PC-9 (cell line): ENCODE data around the gene NOLC1.

Source experiments
- EZH2 ChIP-seq: fragments of 200-600 bp; sonication (generic); IDR thresholded peaks from 2 replicates; pipeline ENCODE4 v1.8.0; 2017; ENCODE audit warnings: antibody characterized with exemption, low read depth
- TF ChIP-seq, protein P1 (sequence below): fragments of 200-600 bp; sonication (generic); conservative IDR thresholded peaks from 2 replicates; pipeline ENCODE4 v1.6.1; 2017; ENCODE audit warnings: mixed run types, antibody characterized with exemption, mild to moderate bottlenecking, moderate library complexity

DNA sequence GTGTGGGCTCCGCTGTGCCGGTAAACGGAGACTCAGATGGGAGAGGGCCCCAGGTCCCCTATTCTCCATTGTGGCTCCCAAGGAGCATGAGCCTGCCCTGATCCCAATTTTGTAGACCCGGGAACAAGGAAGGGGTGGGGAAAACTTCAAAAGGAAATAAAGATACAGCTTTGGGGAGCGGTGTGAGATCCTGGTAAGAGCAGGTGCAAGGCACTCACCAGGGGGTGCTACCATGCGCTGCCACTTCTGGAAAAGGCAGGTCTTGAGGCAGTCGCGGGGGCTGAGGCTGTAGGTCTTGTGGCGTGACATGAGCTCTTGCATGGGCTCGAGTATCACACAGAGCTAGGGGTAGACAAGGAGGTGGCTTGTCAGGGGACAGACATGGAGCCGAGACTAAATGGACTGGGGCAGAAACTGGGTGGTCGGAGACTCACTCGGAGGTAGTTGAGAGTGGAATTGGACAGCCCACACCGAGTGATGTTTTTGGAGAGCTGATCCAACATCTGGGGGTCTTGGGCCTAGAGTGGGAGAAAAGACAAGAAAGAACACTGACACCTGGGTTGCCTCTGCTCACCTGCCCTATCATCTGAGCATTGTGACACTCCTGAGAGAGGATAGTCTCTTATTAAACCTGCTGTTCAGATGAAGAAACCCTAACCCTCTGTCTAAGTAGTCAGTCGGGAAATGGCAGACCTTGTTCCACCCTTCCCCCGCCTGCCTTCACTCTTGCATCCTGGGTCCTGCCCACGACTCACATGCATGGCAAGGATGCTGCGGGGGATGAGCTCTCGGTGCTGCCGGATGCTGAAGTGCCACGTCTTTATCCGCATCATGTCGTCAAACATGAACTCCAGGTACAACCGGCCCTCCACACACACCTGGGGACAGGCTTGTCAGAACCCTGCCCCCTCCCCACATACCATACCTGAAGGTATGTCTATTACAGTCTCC, 42.7 kb upstream of the NOLC1 start:
- TF ChIP-seq, protein P1, sequence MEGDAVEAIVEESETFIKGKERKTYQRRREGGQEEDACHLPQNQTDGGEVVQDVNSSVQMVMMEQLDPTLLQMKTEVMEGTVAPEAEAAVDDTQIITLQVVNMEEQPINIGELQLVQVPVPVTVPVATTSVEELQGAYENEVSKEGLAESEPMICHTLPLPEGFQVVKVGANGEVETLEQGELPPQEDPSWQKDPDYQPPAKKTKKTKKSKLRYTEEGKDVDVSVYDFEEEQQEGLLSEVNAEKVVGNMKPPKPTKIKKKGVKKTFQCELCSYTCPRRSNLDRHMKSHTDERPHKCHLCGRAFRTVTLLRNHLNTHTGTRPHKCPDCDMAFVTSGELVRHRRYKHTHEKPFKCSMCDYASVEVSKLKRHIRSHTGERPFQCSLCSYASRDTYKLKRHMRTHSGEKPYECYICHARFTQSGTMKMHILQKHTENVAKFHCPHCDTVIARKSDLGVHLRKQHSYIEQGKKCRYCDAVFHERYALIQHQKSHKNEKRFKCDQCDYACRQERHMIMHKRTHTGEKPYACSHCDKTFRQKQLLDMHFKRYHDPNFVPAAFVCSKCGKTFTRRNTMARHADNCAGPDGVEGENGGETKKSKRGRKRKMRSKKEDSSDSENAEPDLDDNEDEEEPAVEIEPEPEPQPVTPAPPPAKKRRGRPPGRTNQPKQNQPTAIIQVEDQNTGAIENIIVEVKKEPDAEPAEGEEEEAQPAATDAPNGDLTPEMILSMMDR: no peak
- no peak for TF ChIP-seq EZH2
